ENCODE measurements around the gene VDAC1.

The VDAC1 gene

GRCh38 chr5:133926489-133927299 is 78.1 kb downstream of the VDAC1 start:
- H3K4me3 ChIP-seq (ENCODE audit: low read depth in 1 of 2, low read length in 2 of 2): no peak overlapping the region
- ATAC-seq (ENCODE audit: insufficient read depth, low read depth) (no peak), DNase-seq (no peak)
- no peaks in the 10 kb centered on the region; the same call in none of the 2 replicates for H4K20me1 ChIP-seq (ENCODE audit: insufficient read depth, low read length)
- no peak overlapping the region for H2AFZ ChIP-seq (ENCODE audit: low read depth, low read length)
- H3K4me1 ChIP-seq (ENCODE audit: insufficient read depth, low read length): no peaks in the 10 kb centered on the region
- H3K36me3 ChIP-seq (ENCODE audit: insufficient read depth, low read length): no peaks in the 10 kb centered on the region
- H3K27ac ChIP-seq (ENCODE audit: low read length): no peak overlapping the region
- TF ChIP-seq, protein P1, sequence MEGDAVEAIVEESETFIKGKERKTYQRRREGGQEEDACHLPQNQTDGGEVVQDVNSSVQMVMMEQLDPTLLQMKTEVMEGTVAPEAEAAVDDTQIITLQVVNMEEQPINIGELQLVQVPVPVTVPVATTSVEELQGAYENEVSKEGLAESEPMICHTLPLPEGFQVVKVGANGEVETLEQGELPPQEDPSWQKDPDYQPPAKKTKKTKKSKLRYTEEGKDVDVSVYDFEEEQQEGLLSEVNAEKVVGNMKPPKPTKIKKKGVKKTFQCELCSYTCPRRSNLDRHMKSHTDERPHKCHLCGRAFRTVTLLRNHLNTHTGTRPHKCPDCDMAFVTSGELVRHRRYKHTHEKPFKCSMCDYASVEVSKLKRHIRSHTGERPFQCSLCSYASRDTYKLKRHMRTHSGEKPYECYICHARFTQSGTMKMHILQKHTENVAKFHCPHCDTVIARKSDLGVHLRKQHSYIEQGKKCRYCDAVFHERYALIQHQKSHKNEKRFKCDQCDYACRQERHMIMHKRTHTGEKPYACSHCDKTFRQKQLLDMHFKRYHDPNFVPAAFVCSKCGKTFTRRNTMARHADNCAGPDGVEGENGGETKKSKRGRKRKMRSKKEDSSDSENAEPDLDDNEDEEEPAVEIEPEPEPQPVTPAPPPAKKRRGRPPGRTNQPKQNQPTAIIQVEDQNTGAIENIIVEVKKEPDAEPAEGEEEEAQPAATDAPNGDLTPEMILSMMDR (IDR thresholded peaks at IDR 0.05; ENCODE audit: borderline replicate concordance, extremely low read depth, low read length, poor library complexity, severe bottlenecking): no peak
- TF ChIP-seq EZH2 (IDR thresholded peaks at IDR 0.05; ENCODE audit: borderline replicate concordance, low read depth, low read length, severe bottlenecking): no peak
- peaks cover 13% of the 10 kb centered on the region for H3K27me3 ChIP-seq (ENCODE audit: insufficient read depth, low read length, poor library complexity)
- no peak overlapping the region for H3K9ac ChIP-seq (ENCODE audit: low read depth, low read length)
- no peaks in the 10 kb centered on the region for H3K9me3 ChIP-seq (ENCODE audit: insufficient read depth, low read length, severe bottlenecking)
- no peaks in the 10 kb centered on the region for H3K79me2 ChIP-seq (ENCODE audit: insufficient read depth, low read length)
- no peak overlapping the region for H3K4me2 ChIP-seq (ENCODE audit: insufficient read depth, low read length)

- Histone ChIP-seq H3K9ac (ENCODE audit: low read depth, low read length) (no peak overlapping the region), H3K79me2 (ENCODE audit: insufficient read depth, low read length) (no peaks in the 10 kb centered on the region), H3K27me3 (ENCODE audit: insufficient read depth, low read length, poor library complexity) (peaks cover 13% of the 10 kb centered on the region), H2AFZ (ENCODE audit: low read depth, low read length) (no peak overlapping the region), H3K27ac (ENCODE audit: low read length) (no peak overlapping the region), H3K9me3 (ENCODE audit: insufficient read depth, low read length, severe bottlenecking) (no peaks in the 10 kb centered on the region), H3K4me1 (ENCODE audit: insufficient read depth, low read length) (no peaks in the 10 kb centered on the region), H3K4me3 (ENCODE audit: low read depth in 1 of 2, low read length in 2 of 2) (no peak overlapping the region), H3K36me3 (ENCODE audit: insufficient read depth, low read length) (no peaks in the 10 kb centered on the region), H4K20me1 (ENCODE audit: insufficient read depth, low read length) (no peaks in the 10 kb centered on the region; the same call in 1 of the 2 replicates), H3K4me2 (ENCODE audit: insufficient read depth, low read length) (no peak overlapping the region)
- DNase-seq: no peak
- TF ChIP-seq EZH2 (IDR thresholded peaks at IDR 0.05; ENCODE audit: borderline replicate concordance, low read depth, low read length, severe bottlenecking): no peak
- TF ChIP-seq, protein P1 (IDR thresholded peaks at IDR 0.05; ENCODE audit: borderline replicate concordance, extremely low read depth, low read length, poor library complexity, severe bottlenecking): no peak
- no peak for ATAC-seq (ENCODE audit: insufficient read depth, low read depth)
These were observed 78.8 kb downstream of the VDAC1 start for GRCh38 chr5:133925866-133926488.

DNA sequence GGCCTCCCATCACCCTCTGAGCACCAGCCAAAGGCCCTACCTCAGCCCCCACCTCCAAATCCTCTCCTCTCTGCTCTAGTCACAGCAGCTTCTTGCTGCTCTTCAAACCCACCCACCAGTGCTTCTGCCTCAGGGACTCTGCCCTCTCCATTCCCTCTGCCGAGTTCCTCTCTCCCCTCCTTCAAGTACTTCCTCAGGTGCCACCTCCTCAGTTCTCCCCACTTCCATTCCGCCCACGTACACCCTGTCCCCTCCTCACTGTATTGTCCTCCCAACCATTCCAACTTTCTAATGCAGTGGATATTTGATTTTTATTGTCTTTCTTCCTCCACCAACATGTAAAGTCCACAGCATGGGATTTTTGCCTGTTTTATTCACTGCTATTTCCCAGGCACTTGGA is 79.5 kb downstream of the VDAC1 start:
- ATAC-seq (ENCODE audit: insufficient read depth, low read depth) (no peak), DNase-seq (no peak)
- Histone ChIP-seq H3K79me2 (ENCODE audit: insufficient read depth, low read length) (no peaks in the 10 kb centered on the region), H3K4me1 (ENCODE audit: insufficient read depth, low read length) (no peaks in the 10 kb centered on the region), H3K9ac (ENCODE audit: low read depth, low read length) (no peak overlapping the region), H2AFZ (ENCODE audit: low read depth, low read length) (no peak overlapping the region), H3K4me3 (ENCODE audit: low read depth in 1 of 2, low read length in 2 of 2) (no peak overlapping the region), H3K9me3 (ENCODE audit: insufficient read depth, low read length, severe bottlenecking) (no peaks in the 10 kb centered on the region), H3K4me2 (ENCODE audit: insufficient read depth, low read length) (no peak overlapping the region), H4K20me1 (ENCODE audit: insufficient read depth, low read length) (no peaks in the 10 kb centered on the region; the same call in 1 of the 2 replicates), H3K36me3 (ENCODE audit: insufficient read depth, low read length) (no peaks in the 10 kb centered on the region), H3K27ac (ENCODE audit: low read length) (no peak overlapping the region), H3K27me3 (ENCODE audit: insufficient read depth, low read length, poor library complexity) (peaks cover 13% of the 10 kb centered on the region)
- TF ChIP-seq EZH2 (IDR thresholded peaks at IDR 0.05; ENCODE audit: borderline replicate concordance, low read depth, low read length, severe bottlenecking): no peak
- TF ChIP-seq, protein P1 (IDR thresholded peaks at IDR 0.05; ENCODE audit: borderline replicate concordance, extremely low read depth, low read length, poor library complexity, severe bottlenecking): no peak
